AG04450 (cell line): ENCODE results near the gene NSL1. TPM values are rescaled to one million over a fixed set of nuclear protein-coding genes. Genes with fewer than 3 reads are reported as not detected.

Experiments used
- CTCF ChIA-PET: fragments of 300-600, 350-600 bp; formaldehyde crosslinking; extraction: SDS; loops from one replicate; lab custom pipeline; 2022; ENCODE audit warnings: antibody characterized with exemption, inconsistent platforms; lab: Charles Lee
- POLR2A ChIA-PET: fragments of 350-600 bp; formaldehyde crosslinking; extraction: SDS; loops from one replicate; lab custom pipeline; 2021; ENCODE audit warnings: antibody characterized with exemption, inconsistent platforms; lab: Yijun Ruan, JAX
- DNase-seq: peaks from one replicate; pipeline ENCODE4 v3.0.0-alpha.2; 2011; ENCODE audit warnings: low read depth, low spot score
- H3K27ac ChIP-seq: one replicate; pipeline ENCODE4 v1.5.1; 2012; ENCODE audit warnings: low read depth, low read length, control low read depth
- H3K27me3 ChIP-seq: one replicate; pipeline ENCODE4 v1.6.0; 2012; ENCODE audit warnings: low read length; ENCODE audit not compliant: control insufficient read depth, insufficient read depth
- H3K4me3 ChIP-seq: 2 replicates; pipeline ENCODE4 v1.5.1; 2011; ENCODE audit warnings: mild to moderate bottlenecking, low read depth, low read length, control low read depth
- H3K9me3 ChIP-seq: 2 replicates; pipeline ENCODE4 v1.5.1; 2012; ENCODE audit warnings: low read length; ENCODE audit not compliant: control insufficient read depth, insufficient read depth
- CTCF ChIP-seq: IDR thresholded peaks from 2 replicates; pipeline ENCODE4 v1.5.1; 2011; ENCODE audit warnings: low read depth, low read length, control low read depth, inconsistent platforms
- polyA plus RNA-seq: library from polyadenylated mRNA; depleted of rRNA; stranded (reverse); fragments of >200 nt; gene quantifications from 2 replicates; pipeline ENCODE4 v1.2.3, GENCODE V29; 2011

NSL1 gene
- polyA plus RNA-seq, 1 experiment = 33.8 TPM

DNA sequence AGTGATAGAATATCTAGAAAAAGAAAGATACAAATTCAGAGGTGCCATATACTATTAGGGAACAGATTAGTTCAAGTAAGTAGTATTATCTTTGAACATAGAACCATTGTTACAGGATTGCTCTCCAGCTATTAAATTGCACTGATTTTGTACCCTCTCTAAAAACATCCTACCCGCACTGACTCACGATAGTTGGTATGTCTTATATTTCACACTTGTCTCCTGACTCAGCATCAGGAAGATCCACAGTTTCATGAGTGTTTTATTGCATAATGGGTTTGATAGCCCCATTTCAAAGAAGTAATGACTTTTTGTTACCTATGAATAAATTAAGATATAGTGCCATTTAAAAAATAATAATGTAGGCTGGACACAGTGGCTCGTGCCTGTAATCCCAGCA is 6.1 kb upstream of the NSL1 start:
- no peak for TF ChIP-seq CTCF
- Histone ChIP-seq H3K9me3 (no peaks in the 10 kb centered on the region), H3K4me3 (no peak overlapping the region), H3K27ac (no peak overlapping the region), H3K27me3 (no peaks in the 10 kb centered on the region)
- CTCF ChIA-PET = interaction anchor here (1.4 to 1.9 kb wide), 2 partner anchors 48 to 198 kb away, joined by 5 to 10 read pairs; no protein-coding TSS in a partner anchor
- DNase-seq = no peak
- POLR2A ChIA-PET = interaction anchor here (0.5 kb wide), 1 partner anchor 429 kb away, joined by 3 read pairs; no protein-coding TSS in a partner anchor

DNA sequence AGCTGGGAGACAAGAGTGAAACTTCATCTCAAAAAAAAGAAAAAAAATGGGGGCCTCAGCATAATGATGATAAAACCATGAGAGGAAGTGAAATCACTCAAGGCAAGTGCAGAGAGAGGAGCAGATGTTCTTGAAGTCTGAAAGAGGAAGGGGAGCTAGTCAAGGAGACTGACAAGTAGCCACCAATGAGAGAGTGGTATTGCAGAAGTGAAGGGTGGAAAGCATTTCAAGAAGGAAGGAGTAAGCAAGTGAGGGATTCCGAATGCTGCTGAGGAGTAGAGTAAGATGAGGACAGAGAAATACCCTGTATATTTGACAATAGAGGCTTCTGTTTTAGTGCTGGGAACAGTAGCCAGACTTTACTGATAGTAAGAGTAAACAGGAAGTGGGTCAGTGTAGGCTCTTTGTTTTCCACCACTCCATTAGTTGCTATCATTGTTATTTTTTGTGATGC is 3.0 kb upstream of the NSL1 start:
- no peak for TF ChIP-seq CTCF
- no peak for DNase-seq
- ChIA-PET POLR2A (interaction anchor here (0.6 kb wide), 1 partner anchor 63 kb away, joined by 3 read pairs; the partner anchor contains the start of gene FLVCR1), CTCF (interaction anchor here (0.6 to 2.0 kb wide), 5 partner anchors 12 to 200 kb away, joined by 3 to 7 read pairs (median 4); no protein-coding TSS in a partner anchor)
- no peaks in the 10 kb centered on the region for H3K9me3 ChIP-seq
- H3K27me3 ChIP-seq = no peaks in the 10 kb centered on the region
- no peak overlapping the region for H3K4me3 ChIP-seq
- no peak overlapping the region for H3K27ac ChIP-seq

GRCh38 chr1:212792396-212792908 is 875 bp upstream of the NSL1 start:
- DNase-seq = no peak
- TF ChIP-seq CTCF = no peak
- Histone ChIP-seq H3K9me3 (no peaks in the 10 kb centered on the region), H3K4me3 (peak overlapping the region; percentile 98), H3K27me3 (no peaks in the 10 kb centered on the region), H3K27ac (peak overlapping the region; percentile 84)
- ChIA-PET CTCF (interaction anchor here (0.6 to 2.7 kb wide), 4 partner anchors 23 to 1851 kb away, joined by 4 to 20 read pairs (median 6); no protein-coding TSS in a partner anchor), POLR2A (interaction anchor here (0.7 to 1.4 kb wide), 2 partner anchors 43 to 222 kb away, joined by 3 to 4 read pairs; no protein-coding TSS in a partner anchor)

GRCh38 chr1:212791261-212791675 is 309 bp downstream of the NSL1 start:
- CTCF ChIA-PET = interaction anchor here (0.7 to 2.7 kb wide), 6 partner anchors 9 to 335 kb away, joined by 3 to 20 read pairs (median 6); no protein-coding TSS in a partner anchor
- peak overlapping the region; percentile 98 for H3K4me3 ChIP-seq
- no peak for TF ChIP-seq CTCF
- H3K9me3 ChIP-seq = no peaks in the 10 kb centered on the region
- POLR2A ChIA-PET = interaction anchor here (1.0 to 1.4 kb wide), 4 partner anchors 123 to 223 kb away, joined by 3 to 6 read pairs (median 4); partner anchors contain the start of gene ATF3
- no peak for DNase-seq
- H3K27me3 ChIP-seq = no peaks in the 10 kb centered on the region
- peak overlapping the region; percentile 21 for H3K27ac ChIP-seq

GRCh38 chr1:212785871-212786270 is 5.7 kb downstream of the NSL1 start:
- TF ChIP-seq CTCF = no peak
- no peak overlapping the region for H3K27ac ChIP-seq
- H3K4me3 ChIP-seq = no peak overlapping the region
- CTCF ChIA-PET = interaction anchor here (1.1 to 2.2 kb wide), 2 partner anchors 121 to 330 kb away, joined by 3 to 19 read pairs; no protein-coding TSS in a partner anchor
- H3K9me3 ChIP-seq = no peaks in the 10 kb centered on the region
- POLR2A ChIA-PET = no interaction called here
- no peak for DNase-seq
- no peaks in the 10 kb centered on the region for H3K27me3 ChIP-seq
